Measurements from ENCODE around the gene GLG1. TPM values are rescaled to one million over a fixed set of nuclear protein-coding genes. Genes with fewer than 3 reads are reported as not detected.

GLG1 gene
- total and polyA plus RNA-seq, 12 donors = 25.7 to 136 (median 103) TPM

DNA sequence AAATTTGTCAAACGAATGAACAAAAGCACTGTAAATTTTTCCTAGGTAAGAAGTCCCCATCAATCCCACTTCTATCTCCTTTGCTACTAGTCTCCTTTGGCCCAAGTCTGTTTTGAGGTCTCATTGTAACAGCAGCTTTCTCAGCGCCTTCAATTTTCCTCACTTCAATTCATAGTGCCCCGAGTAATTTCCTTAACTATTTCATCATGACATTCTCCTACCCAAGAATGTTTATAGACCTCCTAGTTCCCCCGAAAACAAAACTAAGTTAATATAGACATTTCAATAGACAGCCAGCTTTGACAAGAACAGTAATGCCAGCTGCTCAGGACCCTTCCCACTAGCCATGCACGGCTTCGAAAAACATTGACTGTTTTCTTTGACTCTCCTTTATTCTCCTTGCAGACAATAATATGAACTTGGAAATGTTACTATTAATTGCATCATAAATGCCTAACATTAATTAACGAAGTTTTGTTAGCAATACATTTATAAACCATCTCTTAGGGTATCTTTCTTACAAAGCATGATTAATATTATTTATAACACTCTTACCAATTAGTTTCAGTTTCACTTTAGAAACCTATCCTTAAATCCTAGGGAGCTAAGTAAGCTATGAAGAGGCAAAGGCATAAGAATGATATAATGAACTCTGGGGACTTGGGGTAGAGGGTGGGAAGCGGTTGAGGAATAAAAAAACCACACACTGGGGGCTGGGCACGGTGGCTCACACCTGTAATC, 22.8 kb downstream of the GLG1 start:
- ATAC-seq (no peak), DNase-seq (no peak)
- intact Hi-C loops (cut with DNase I) = no loop called here
- TF ChIP-seq, protein P1, sequence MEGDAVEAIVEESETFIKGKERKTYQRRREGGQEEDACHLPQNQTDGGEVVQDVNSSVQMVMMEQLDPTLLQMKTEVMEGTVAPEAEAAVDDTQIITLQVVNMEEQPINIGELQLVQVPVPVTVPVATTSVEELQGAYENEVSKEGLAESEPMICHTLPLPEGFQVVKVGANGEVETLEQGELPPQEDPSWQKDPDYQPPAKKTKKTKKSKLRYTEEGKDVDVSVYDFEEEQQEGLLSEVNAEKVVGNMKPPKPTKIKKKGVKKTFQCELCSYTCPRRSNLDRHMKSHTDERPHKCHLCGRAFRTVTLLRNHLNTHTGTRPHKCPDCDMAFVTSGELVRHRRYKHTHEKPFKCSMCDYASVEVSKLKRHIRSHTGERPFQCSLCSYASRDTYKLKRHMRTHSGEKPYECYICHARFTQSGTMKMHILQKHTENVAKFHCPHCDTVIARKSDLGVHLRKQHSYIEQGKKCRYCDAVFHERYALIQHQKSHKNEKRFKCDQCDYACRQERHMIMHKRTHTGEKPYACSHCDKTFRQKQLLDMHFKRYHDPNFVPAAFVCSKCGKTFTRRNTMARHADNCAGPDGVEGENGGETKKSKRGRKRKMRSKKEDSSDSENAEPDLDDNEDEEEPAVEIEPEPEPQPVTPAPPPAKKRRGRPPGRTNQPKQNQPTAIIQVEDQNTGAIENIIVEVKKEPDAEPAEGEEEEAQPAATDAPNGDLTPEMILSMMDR (IDR thresholded peaks at IDR 0.05) = no peak
- WGBS, 2 donors = 94 to 98% methylated on average over 9 of the region's 9 CpGs
- Histone ChIP-seq H3K4me3 (no peak overlapping the region), H3K36me3 (peaks cover 0 to 15% (median 0%) of the 10 kb centered on the region in 9 donors), H3K4me1 (peaks cover 0 to 54% (median 10%) of the 10 kb centered on the region in 9 donors), H3K27ac (no peak overlapping the region), H3K9me3 (no peaks in the 10 kb centered on the region), H3K27me3 (no peaks in the 10 kb centered on the region)

DNA sequence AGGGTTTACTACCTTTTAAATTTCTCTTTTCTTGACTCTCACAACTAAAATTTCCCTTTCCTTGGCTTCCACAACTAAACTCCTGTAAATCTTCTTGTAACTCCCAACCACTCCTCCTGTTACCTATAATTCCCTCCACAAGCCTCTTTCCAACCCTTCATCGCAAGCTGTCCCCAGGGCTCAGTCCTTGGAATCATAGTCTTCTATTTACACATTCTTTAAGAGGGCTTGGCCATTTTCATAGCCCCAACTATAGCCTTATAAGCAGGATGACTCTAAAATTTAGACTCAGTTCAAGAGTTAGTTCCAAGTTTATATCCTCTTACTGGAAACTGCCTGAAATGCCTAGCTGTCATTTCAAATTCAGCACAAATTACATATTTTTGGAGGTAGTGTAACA, 23.9 kb downstream of the GLG1 start:
- intact Hi-C loops (cut with DNase I) = no loop called here
- 93% methylated on average over 1 of the region's 1 CpG for WGBS, 2 donors
- H3K27ac ChIP-seq = no peak overlapping the region
- ATAC-seq (no peak), DNase-seq (no peak)
- TF ChIP-seq, protein P1 (IDR thresholded peaks at IDR 0.05) = no peak
- no peak overlapping the region for H3K4me3 ChIP-seq
- H3K27me3 ChIP-seq = no peaks in the 10 kb centered on the region
- H3K9me3 ChIP-seq = no peaks in the 10 kb centered on the region
- peaks cover 0 to 9% (median 0%) of the 10 kb centered on the region in 9 donors for H3K36me3 ChIP-seq
- H3K4me1 ChIP-seq = peaks cover 0 to 54% (median 17%) of the 10 kb centered on the region in 9 donors

DNA sequence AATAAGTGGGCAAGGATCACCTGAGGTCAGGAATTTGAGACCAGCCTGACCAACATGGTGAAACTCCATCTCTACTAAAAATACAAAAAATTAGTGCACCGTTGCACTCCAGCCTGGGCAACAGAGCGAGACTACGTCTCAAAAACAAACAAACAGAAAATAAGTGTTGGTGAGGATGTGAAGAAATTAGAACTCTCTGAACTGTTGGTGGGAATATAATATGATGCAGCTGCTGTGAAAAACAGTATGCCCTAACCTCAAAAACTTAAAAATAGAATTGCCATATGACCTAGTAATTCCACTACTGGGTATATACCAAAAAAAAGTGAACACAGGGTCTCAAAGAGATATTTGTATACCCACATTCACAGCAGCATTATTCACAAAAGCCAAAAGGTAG, 26.1 kb downstream of the GLG1 start:
- TF ChIP-seq, protein P1 (IDR thresholded peaks at IDR 0.05) = no peak
- no peak for DNase-seq
- Histone ChIP-seq H3K36me3 (no peaks in the 10 kb centered on the region), H3K4me1 (peaks cover 0 to 46% (median 20%) of the 10 kb centered on the region in 9 donors), H3K9me3 (no peaks in the 10 kb centered on the region), H3K27ac (no peak overlapping the region), H3K27me3 (no peaks in the 10 kb centered on the region), H3K4me3 (no peak overlapping the region)
- ATAC-seq = no peak
- 79 to 82% methylated on average over 3 of the region's 3 CpGs for WGBS, 2 donors
- intact Hi-C loops (cut with DNase I) = no loop called here

DNA sequence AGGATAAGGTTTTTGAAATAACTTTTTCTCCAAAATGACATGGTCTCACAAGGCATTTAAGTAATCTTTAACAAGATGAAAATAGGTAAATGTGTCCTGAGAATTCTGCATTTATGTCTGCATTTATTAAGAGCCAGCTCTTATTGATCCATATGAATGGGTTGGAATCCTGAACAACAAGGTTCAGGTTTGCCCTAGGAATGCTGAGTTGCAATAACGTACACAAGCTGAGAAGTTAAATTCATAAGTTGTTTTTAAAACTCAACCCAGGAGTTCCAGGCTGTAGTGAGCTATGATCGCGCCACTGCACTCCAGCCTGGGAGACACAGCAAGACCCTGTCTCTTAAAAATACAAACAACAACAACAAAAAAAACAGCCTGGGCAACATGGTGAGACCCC, 28.1 kb downstream of the GLG1 start:
- ATAC-seq (no peak), DNase-seq (no peak)
- TF ChIP-seq, protein P1 (IDR thresholded peaks at IDR 0.05) = no peak
- WGBS, 2 donors = 95 to 98% methylated on average over 3 of the region's 3 CpGs
- Histone ChIP-seq H3K27ac (no peak overlapping the region), H3K27me3 (no peaks in the 10 kb centered on the region), H3K4me1 (peaks cover 0 to 50% (median 20%) of the 10 kb centered on the region in 9 donors), H3K4me3 (no peak overlapping the region), H3K36me3 (no peaks in the 10 kb centered on the region), H3K9me3 (no peaks in the 10 kb centered on the region)
- intact Hi-C loops (cut with DNase I) = no loop called here

Measured in heart right ventricle (tissue), 16 donors.